Stimulated activated naive CD4-positive, alpha-beta T cell (primary cell): ENCODE results near the gene CRIP2.
A peak's percentile ranks its signal among the peaks of the same experiment; 100 is the strongest.

Source experiments
- DNase-seq, 6 experiments: peaks; one replicate each; lab custom pipeline; 2025; lab: John Stamatoyannopoulos, UW

The CRIP2 gene

DNA sequence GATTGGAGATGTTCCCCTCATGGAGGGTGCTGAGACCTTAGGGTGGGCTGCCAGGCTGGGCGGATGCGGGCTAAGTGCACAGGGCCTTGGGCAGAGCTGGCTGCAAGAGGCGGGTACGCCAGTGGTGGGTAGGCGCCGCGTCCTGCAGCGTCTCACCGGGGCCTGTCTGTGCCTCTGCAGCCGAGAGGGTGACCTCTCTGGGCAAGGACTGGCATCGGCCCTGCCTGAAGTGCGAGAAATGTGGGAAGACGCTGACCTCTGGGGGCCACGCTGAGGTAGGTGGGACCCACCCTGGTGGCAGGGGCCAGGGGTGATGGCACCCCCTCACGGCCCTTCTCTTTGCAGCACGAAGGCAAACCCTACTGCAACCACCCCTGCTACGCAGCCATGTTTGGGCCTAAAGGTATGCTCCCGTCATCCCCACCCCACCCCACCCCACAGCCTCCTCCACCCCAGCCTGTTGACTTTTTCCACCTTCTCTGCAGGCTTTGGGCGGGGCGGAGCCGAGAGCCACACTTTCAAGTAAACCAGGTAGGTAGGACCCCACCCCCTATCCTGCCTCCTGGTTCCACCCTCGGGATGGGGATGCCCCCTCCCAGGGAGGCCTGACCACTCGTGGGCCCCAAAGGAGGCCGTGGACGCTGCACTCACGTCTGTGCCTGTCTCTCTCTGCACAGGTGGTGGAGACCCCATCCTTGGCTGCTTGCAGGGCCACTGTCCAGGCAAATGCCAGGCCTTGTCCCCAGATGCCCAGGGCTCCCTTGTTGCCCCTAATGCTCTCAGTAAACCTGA is 13.6 kb downstream of the CRIP2 start:
- peak; percentile 39 to 69 (median 52) for DNase-seq

DNA sequence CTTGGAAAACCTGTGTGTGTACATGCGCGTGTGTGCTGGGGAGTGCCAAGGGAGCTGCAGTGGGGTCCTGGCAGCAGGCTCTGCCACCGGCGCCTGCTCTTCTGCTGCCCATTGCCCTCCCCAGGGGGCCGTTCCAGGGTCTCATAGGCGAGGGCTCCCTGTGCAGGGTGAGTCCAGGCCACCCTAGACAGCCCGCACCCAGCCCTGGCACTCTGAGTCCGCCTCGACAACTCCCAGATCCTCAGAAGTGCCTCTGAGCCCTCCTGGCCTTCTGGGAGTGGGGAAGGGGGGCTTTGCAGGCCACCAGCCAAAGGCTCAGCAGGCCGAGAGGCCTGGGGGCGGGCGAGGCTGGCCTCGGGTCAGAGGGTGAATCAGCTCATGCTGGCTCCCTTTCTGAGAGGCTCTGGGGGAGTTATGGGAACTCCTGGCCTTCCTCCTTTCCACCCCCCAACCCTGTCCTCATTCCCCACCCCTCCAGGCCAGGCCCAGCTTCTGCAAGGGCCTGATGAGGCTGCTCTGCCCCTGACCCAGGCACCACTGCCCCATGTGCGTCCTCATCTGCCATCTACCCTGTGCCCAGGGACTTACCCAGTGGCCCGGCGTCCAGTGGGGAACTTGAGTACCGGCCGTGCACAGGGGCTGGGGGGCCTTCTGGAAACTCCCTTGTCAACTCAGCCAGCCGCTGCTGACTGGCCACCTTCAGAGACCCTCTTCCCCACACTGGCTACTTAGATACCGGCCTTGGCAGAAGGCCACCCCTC is 14.3 kb downstream of the CRIP2 start:
- peak in 1 of 6 experiments; percentile 36 for DNase-seq

DNA sequence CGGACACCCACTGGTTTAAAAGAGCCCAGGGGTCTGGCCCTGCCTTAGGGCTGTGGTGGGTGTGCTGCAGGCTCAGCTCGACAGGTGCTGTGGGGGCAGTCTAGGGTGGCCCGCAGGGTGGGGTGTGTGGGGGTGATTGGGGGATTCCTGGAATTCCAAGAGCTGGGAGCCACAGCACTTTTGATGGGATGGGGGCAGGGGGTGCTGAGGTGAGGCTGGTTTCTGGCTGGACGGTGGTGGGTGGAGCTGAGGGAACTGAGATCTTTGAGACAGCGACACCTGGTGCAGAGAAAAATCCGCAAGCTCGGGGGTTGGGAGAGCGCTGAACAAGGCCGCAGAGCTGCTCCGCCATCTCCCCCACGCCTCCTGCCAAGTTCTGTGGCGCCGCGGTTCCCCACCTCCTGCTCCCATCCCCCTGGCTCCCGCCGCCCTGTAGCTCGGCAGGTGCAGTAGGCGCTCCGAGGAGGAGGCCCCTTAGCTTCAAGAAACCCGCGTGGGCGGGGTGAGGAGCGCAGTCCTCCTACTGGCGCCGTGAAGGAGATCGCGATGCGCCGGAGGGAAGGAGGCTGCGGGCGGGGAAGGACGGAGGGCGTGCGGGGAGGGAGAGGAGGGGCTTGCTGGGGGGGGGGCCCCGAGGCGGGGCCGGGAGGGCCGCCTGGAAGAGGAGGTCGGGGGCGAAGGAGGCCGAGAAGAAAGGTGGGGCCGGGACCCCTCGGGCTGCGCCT is 15.1 kb downstream of the CRIP2 start:
- peak; percentile 81 to 90 (median 86) for DNase-seq

DNA sequence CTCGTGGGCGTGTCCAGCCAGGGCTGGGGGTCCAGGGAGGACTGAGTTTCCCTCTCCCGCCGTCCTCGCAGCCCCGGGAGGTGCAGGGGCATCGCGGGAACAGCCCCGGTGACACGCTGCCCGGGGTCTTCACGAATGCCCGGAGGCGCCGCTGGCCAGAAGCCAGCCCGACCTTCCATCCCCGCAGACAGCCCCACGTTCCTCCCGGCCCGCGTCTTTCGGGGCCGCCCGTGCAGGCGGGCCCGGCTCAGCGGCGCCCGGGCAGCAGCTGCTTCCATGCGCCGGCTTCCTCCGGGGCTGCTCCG is 15.6 kb downstream of the CRIP2 start:
- DNase-seq, result no peak

DNA sequence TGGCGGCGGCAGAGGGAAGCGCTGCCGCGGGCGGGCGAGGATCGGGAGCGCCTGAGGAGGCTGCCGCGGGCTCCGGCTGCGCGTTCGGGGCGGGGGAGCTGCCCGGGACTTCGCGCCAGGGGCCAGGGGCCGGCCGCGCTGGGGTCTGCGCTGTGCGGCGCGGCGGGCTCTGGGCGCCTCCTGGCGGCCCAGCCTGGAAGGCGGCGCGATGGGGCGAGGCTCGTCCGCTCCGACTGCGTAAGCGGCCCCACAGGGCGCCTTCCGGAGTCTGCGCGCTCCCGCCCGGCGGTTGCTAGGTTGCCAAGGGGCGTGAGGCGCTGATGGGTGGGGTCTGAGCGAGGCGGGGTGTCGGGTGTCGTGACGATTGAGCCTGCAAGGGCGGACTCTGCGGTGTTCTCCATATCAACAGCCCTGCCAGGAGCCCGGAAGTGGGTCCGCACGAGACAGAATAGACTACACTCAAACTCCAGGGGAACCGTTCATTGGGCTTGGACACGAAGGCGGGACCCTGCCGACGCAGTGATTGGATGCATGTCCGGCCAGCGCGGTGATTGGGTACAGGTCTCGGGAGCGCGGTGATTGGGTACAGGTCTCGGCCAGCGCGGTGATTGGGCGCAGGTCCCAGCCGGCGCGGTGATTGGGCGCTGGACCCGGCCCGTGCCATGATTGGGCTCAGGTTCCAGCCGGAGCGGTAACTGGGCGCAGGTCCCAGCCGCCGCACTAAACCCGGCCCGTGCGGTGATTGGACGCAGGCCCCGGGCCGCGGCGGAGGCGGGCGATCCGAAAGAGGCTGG is 16.1 kb downstream of the CRIP2 start, which contains the start of gene TEDC1:
TEDC1 (plus strand) TSS at position 675 of the 794 bp plus-strand sequence. CDS start 130 bp downstream, outside the sequence.
- DNase-seq, result peak; percentile 99 to 100 (median 100)

DNA sequence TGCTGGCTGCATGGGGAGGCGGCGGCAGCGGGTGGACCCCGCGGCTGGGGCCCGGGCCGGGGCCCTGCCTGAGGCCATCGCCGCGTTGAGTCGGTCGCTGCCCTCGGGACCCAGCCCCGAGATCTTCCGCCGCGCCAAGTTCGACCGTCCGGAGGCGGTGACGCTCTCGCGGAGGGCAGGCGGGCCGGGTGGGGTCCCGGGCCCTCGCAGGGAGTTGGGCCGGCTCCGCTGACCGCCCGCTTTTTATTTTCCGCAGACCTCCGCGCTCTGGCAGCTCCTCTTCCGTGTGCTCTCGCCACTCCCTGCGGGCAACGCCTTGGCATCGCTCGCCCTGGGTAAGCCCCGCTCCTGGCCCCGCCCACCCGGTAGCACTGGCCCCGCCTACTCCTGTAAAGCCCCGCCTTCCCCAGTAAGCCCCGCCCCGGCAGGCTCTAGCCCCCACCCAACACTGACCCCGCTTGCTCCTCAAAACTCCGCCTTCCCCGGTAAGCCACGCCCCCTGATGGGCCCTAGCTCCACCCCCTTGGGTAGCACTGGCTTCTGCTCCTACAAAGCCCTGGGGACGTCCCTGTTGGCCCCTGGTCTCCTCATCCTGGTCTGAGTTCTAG is 16.8 kb downstream of the CRIP2 start:
- DNase-seq, result peak; percentile 53 to 92 (median 84)

DNA sequence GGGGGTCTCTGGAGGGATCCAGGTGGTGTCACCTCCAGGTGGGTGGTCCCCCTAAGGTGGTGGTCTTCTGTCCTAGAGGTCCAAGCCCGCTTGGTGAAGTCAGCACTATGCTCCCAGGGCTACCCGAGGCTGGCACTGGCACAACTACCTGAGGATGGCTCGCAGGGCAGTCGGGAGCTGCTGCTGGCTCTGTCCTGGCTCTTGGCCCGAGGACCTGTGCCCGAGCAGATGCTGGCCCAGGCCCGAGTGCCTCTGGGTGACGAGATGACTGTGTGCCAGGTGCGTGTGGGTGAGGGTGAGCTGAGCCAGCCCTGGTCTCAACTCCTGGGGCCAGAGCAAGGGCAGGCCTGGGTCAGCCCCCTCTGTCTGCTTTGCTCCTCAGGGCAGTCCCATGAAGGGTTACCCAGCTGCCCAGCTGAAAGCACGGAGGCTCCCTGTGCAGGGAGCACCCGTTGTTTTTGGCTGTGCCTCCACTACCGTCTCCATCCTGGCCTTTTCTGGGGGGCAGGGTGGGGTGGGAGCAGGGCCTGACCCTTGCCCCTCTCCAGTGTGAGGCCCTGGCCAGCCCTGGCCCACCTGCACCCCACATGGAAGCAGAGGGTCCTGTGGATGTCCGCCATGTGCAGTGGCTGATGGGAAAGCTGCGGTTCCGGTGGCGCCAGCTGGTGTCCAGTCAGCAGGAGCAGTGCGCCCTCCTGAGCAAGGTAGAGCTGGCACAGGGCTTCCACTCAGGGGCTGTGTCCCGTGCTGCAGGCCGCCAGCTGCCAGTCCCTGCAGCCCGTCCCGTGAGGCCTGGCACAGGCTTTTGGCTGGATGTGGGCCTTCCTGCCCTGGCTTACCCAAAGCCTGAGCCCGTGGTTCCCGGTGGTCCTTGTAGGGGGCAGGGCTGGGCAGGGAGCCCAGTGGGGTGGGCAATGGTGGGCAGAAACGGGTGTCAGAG is 17.7 kb downstream of the CRIP2 start:
- DNase-seq, result no peak

DNA sequence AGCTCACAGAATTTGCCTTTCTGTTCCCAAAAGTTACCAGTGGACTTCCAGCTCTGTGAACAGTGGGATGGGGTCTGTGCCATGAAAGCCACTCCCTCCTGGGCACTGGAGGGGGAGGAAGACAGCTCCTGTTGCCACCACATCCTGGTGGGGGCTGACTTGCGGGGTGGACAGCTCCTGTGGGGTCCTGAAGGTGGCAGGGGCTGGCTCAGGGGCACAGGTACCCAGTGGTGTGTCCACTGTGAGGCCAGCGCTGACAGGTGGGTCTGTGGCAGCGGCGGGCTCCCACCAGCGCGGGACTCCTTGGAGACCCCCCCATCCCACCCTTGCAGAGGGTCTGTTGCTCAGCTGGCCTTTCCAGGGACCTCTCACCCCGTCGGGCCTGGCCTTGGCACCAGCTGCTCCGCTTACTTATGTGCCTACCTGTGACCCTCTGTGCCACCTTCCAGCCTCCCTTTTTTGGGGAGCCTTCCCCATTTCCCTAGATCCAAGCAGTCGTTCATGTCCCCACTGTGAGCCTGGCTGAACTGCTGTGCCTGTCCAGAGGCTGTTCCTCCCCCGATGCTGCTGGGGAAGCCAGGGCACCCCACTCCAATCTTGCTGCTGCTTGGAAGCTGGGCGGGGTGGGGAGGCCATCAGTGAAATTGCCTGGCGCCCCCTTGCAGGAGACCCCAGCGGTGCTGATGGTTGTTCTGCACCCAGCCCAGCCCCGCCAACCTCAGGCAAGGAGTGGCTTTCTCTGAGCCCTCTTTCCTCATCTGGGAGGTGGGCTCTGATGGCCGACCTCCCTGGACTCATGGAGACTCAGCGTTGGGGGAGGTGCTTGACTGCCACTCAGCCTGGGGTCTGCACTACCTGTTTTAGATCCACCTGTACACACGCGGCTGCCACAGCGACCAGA is 18.6 kb downstream of the CRIP2 start:
- no peak for DNase-seq

DNA sequence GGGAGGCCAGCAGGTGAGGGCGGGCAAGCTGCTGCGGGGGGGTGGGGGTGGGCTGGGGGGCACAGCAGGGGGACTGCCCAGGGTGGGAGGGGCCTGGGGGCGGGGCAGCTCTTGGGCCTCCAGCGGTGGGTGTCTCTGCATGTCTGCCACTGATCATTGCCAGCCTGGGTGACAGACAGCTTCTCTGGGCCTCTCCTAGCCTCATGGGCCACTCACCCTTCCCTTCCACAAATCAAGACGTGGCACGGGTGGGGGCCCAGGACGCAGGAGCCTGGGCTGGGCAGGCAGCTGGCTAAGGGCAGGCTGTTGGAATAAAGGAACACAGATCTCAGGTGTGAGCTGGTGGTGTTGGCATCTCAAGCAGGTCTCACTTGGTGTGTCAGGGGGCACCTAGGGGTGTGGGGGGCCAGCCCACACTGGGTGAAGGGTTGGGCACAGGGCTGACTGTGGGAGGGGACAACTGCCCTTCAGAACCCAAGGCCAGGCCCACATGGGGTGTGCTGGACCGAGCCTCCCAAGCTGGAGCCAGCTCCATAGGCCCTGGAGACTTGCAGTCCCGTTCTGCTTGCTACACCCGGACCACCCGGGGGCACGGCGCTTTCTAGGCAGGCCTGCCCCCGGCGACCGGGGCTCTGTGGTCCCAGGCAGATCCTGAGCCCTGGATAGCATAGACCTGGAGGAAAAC is 19.4 kb downstream of the CRIP2 start:
- no peak for DNase-seq

DNA sequence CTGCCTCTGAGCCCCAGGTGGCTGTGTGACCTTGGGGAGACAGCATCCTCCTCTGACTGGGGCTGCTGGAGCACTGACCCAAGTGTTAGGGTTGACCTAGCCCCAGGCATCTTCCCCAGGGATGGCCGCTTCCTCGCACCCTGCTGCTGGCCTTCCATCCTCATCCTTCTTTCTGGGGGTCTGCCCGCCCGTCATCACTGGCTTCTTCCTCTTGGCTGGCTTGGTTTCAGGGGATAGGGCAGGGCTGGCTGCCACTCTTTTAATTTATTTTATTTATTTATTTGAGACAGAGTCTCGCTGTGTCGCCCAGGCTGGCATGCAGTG is 19.9 kb downstream of the CRIP2 start:
- DNase-seq, result no peak

DNA sequence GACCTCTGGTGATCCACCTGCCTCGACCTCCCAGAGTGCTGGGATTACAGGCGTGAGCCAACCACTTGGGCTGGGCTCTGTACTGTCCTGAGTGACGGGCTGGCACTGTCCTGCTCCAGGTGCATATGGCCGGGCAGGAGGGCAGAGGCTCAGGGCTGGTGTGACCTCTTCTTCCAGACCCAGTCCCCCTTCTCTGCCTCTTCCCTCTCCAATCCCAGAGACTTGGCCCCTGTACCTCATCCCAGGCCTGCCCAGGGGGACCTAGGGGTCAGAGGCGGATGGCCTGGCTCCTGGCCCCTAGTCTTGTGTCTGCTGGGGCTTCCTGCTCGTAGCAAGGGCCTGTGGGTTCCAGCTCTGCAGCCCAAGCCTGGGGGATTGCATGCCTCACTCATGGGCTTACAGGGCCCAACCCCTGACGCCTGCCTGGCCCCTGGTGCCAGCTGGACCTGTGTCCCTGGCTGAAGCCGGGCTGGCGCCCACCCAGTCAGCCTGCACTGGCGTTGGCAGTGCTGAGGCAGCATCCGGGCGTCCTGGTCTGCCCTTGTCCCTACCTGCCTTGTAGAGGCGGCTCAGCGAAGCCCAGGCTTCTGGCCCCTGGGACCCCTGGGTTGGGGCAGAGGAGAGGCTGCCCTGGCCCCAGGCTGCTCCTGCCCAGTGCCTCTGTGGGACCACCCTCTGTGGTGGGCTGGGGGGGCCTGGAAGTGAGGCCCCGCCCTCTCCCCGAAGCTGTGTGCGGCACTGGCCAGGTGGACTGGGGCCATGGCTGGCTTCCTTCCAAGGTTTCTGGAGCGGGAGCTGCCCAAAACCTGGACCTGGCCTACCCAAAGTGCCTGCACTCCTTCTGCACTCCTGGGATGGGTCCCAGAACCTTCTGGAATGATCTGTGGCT is 20.7 kb downstream of the CRIP2 start:
- DNase-seq, result no peak

DNA sequence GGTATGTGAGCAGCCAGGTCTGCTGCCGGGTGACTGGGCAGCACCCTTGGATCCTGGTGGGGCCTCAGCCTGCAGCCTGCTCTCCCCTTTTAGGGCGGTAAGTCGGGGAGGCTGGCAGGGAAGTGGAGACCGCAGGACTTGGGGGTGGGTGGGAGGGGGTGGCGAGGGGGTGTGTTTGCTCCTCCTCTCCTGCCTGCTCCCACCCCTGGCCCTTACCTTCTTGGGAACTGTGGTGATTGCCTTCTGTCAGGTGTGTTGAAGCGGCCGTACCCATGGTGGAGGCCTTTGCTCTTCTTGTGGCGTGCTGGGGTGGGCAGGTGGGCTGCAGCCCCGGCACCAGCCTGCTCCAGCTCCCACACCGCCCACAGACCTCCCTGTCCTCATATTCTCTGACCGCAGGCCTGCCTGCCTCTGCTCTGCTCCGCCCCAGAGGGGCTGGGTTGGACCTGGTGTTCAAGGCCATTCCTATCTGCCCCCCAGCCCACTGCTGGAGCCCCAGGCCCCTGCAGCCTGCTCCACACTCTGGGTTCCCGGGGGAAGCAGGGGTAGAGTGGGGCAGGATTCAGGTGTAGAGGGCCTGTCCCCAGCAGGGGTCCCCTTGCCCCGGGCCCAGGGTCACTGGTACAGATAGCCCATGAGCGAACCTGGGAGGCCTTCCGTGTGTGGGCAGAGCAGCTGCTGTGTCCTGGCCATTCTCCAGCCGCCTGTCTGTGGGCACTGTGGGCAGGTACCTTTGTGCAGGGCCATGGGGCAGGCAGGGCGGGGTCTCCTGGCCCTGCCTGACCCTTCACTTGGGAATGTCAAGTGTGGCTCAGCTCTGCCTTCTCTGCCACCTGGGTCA is 21.6 kb downstream of the CRIP2 start:
- DNase-seq, result no peak

DNA sequence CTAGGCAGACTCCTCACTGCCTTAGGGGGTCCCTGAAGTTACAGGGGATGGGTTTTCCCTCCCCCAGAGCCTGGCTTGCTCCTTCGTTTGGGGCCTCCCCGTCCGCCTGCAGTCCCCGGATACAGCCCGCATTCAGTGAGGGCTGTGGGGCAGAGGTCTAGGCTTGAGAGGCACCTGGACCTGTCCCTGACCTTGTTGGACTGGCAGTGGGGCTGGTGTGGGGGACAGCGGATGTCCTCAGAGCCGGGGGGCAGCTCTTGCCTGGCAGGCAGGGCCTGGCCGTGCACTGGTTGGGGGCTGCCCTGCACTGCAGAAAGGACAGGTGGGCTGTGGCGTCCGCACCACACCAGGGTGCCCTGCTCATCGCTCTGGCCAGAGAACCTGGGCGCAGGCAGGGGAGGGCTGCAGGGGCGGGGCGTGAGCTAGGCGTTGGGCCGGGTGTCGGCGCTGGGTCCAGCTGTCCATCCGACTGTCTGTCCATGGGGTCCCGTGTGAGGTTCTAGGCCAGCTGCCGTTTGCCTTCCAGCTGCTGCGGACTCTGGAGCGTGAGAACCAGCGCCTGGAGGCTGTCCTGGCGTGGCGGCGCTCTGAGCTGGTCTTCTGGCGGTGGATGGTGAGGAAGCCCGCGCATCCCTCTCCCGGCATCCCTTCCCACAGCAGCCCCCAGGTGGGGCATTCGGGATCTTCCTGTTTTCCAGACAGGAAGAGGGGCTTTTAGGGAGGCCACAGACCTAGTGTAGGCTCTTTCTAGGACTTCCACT is 22.4 kb downstream of the CRIP2 start:
- DNase-seq, result no peak

DNA sequence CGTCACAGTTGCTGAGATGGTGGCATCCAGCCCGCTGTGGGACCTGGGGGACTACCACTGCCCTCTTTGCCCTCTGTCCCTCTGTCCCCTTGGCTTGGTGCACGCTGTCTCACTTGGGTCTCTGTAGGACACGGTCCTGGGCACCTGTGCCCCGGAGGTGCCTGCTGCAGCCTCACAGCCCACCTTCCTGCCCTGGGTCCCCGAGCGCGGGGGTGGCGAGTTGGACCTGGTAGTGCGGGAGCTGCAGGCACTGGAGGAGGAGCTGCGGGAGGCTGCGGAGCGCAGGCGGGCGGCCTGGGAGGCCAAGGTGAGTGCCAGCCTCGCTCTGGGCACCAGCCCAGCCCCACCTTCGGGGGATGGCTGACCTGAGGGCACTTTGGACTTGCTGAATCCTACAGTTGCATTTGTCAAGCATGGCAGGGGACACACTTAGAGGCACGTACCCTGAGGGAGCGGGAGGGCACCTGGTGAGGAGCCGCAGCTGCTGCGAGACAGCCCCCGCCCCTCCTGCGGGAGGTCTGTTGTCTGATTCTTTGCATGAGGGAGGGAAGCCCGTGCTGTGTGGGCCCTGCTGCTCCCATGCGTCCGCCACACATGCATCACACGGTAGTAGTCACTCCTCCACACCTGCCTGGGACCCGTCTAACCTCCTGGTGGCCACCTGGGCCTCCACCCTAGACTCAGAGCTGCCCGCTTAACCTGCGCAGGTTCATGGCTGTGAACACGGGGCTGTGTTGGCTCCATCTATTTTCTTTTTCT is 23.2 kb downstream of the CRIP2 start:
- DNase-seq, result no peak
